Trophoblast cell (in vitro differentiated cells and primary cell): ENCODE measurements around the gene POM121.
"Not testable (repeated sequence)": the region's sequence is repeated elsewhere in the genome, so short reads cannot be mapped to it uniquely, and the experiment has no call there.

Experiments used
- DNase-seq, 2 donors: peaks; one replicate each; pipeline ENCODE4 v3.0.0-alpha.2; 2016
- H2AFZ ChIP-seq: 2 replicates; pipeline ENCODE4 v1.6.1; 2013; ENCODE audit warnings: low read length, moderate library complexity, mild to moderate bottlenecking; ENCODE audit not compliant: insufficient read depth, poor library complexity
- H2AK5ac ChIP-seq: 2 replicates; pipeline ENCODE4 v1.6.1; 2013; ENCODE audit warnings: mild to moderate bottlenecking, low read length
- H2BK120ac ChIP-seq: 2 replicates; pipeline ENCODE4 v1.6.1; 2013; ENCODE audit warnings: low read length, mild to moderate bottlenecking, moderate library complexity; ENCODE audit not compliant: insufficient read depth, poor library complexity
- H2BK12ac ChIP-seq: 2 replicates; pipeline ENCODE4 v1.6.1; 2013; ENCODE audit warnings: mild to moderate bottlenecking, low read length, moderate library complexity
- H2BK5ac ChIP-seq: 2 replicates; pipeline ENCODE4 v1.6.1; 2013; ENCODE audit warnings: low read length, low read depth, moderate library complexity, mild to moderate bottlenecking; ENCODE audit not compliant: poor library complexity
- H3K14ac ChIP-seq: 2 replicates; pipeline ENCODE4 v1.6.1; 2013; ENCODE audit warnings: mild to moderate bottlenecking, low read length
- H3K18ac ChIP-seq: 2 replicates; pipeline ENCODE4 v1.6.1; 2013; ENCODE audit warnings: mild to moderate bottlenecking, low read length
- H3K23ac ChIP-seq: 2 replicates; pipeline ENCODE4 v1.6.1; 2013; ENCODE audit warnings: low read length
- H3K27ac ChIP-seq: 2 replicates; pipeline ENCODE4 v1.5.1; 2013; ENCODE audit warnings: low read depth, mild to moderate bottlenecking, inconsistent platforms, low read length, moderate library complexity
- H3K27me3 ChIP-seq: 2 replicates; pipeline ENCODE4 v1.6.1; 2013; ENCODE audit warnings: inconsistent platforms, mild to moderate bottlenecking, low read length, moderate library complexity; ENCODE audit not compliant: insufficient read depth
- H3K36me3 ChIP-seq, 2 experiments: 1 replicate in 1 of 2; 2 replicates in 1 of 2; pipeline ENCODE4 v1.6.1; 2013; ENCODE audit warnings: low read length in 2 of 2, mild to moderate bottlenecking in 2 of 2, moderate library complexity in 1 of 2; ENCODE audit not compliant: insufficient read depth in 2 of 2, control insufficient read depth in 1 of 2
- H3K4ac ChIP-seq: 2 replicates; pipeline ENCODE4 v1.6.1; 2013; ENCODE audit warnings: low read depth, mild to moderate bottlenecking, low read length, moderate library complexity
- H3K4me1 ChIP-seq, 2 experiments: 1 replicate in 1 of 2; 2 replicates in 1 of 2; pipeline ENCODE4 v1.6.1; 2013; ENCODE audit warnings: low read length in 2 of 2, mild to moderate bottlenecking in 2 of 2, moderate library complexity in 1 of 2; ENCODE audit not compliant: insufficient read depth in 2 of 2, control insufficient read depth in 1 of 2
- H3K4me2 ChIP-seq: 2 replicates; pipeline ENCODE4 v1.6.1; 2013; ENCODE audit warnings: inconsistent platforms, mild to moderate bottlenecking, low read length, moderate library complexity
- H3K4me3 ChIP-seq: 2 replicates; pipeline ENCODE4 v1.5.1; 2013; ENCODE audit warnings: mild to moderate bottlenecking, low read depth, low read length, inconsistent platforms
- H3K79me1 ChIP-seq: one replicate; pipeline ENCODE4 v1.6.1; 2013; ENCODE audit warnings: low read length
- H3K79me2 ChIP-seq: 2 replicates; pipeline ENCODE4 v1.6.1; 2013; ENCODE audit warnings: low read length, mild to moderate bottlenecking; ENCODE audit not compliant: control insufficient read depth, insufficient read depth, poor library complexity
- H3K9ac ChIP-seq: 2 replicates; pipeline ENCODE4 v1.6.1; 2013; ENCODE audit warnings: mild to moderate bottlenecking, low read length
- H3K9me3 ChIP-seq: 2 replicates; pipeline ENCODE4 v1.6.1; 2013; ENCODE audit warnings: low read depth, mild to moderate bottlenecking, control low read depth, inconsistent platforms, low read length; ENCODE audit not compliant: insufficient read depth
- H4K12ac ChIP-seq: 2 replicates; pipeline ENCODE4 v1.6.1; 2013; ENCODE audit warnings: low read depth, mild to moderate bottlenecking, low read length, moderate library complexity
- H4K8ac ChIP-seq: 2 replicates; pipeline ENCODE4 v1.6.1; 2013; ENCODE audit warnings: low read depth, mild to moderate bottlenecking, low read length, moderate library complexity
- H4K91ac ChIP-seq: one replicate; pipeline ENCODE4 v1.6.1; 2013; ENCODE audit warnings: low read depth, mild to moderate bottlenecking, low read length, moderate library complexity
- WGBS: extraction: QIAGEN DNeasy Blood & Tissue Kit; methylation state at CpG from one replicate; pipeline ENCODE4 v1.1.7; 2013; ENCODE audit warnings: missing lambda C conversion rate; ENCODE audit not compliant: insufficient read length, insufficient coverage; ENCODE audit errors: extremely low coverage; 5-methylcytosine and 5-hydroxymethylcytosine counted together

The POM121 gene

GRCh38 chr7:72976434-72976833, 51.5 kb downstream of the POM121 start:
- H2BK12ac ChIP-seq, H2BK5ac ChIP-seq, H3K79me2 ChIP-seq, H4K91ac ChIP-seq, H4K8ac ChIP-seq, H3K36me3 ChIP-seq, H3K9me3 ChIP-seq, H3K23ac ChIP-seq, H3K9ac ChIP-seq, H2AK5ac ChIP-seq, H2AFZ ChIP-seq, H3K4me2 ChIP-seq, H3K4me3 ChIP-seq, H3K79me1 ChIP-seq, H3K18ac ChIP-seq, H3K4me1 ChIP-seq, DNase-seq, H4K12ac ChIP-seq, H2BK120ac ChIP-seq, H3K14ac ChIP-seq, H3K4ac ChIP-seq, H3K27ac ChIP-seq, H3K27me3 ChIP-seq: not testable (repeated sequence)
- WGBS: no CpG with 5 or more reads among the region's 12 CpGs

GRCh38 chr7:72980382-72980781, 55.5 kb downstream of the POM121 start:
- H2AK5ac ChIP-seq, H3K4ac ChIP-seq, H2BK120ac ChIP-seq, H3K4me1 ChIP-seq, H3K9ac ChIP-seq, H3K27me3 ChIP-seq, H2BK12ac ChIP-seq, H4K8ac ChIP-seq, H4K12ac ChIP-seq, H4K91ac ChIP-seq, H3K23ac ChIP-seq, H3K18ac ChIP-seq, H2AFZ ChIP-seq, H3K79me1 ChIP-seq, DNase-seq, H3K9me3 ChIP-seq, H3K79me2 ChIP-seq, H3K4me2 ChIP-seq, H3K27ac ChIP-seq, H3K4me3 ChIP-seq, H3K14ac ChIP-seq, H3K36me3 ChIP-seq, H2BK5ac ChIP-seq: not testable (repeated sequence)
- WGBS: no CpG with 5 or more reads among the region's 6 CpGs

GRCh38 chr7:72982084-72982483, 57.2 kb downstream of the POM121 start:
- not testable (repeated sequence) for H4K8ac ChIP-seq, H3K9ac ChIP-seq, H2AFZ ChIP-seq, H3K36me3 ChIP-seq, H3K23ac ChIP-seq, H3K27me3 ChIP-seq, H2BK120ac ChIP-seq, H4K12ac ChIP-seq, H3K79me1 ChIP-seq, H3K4me2 ChIP-seq, H2BK5ac ChIP-seq, H3K4me3 ChIP-seq, H3K4me1 ChIP-seq, H3K4ac ChIP-seq, H3K9me3 ChIP-seq, H3K27ac ChIP-seq, H4K91ac ChIP-seq, H2BK12ac ChIP-seq, H3K18ac ChIP-seq, H2AK5ac ChIP-seq, H3K79me2 ChIP-seq, DNase-seq, H3K14ac ChIP-seq
- no CpG with 5 or more reads among the region's 11 CpGs for WGBS

- not testable (repeated sequence) for H3K79me2 ChIP-seq, H4K12ac ChIP-seq, H2BK5ac ChIP-seq, H3K9me3 ChIP-seq, H2BK12ac ChIP-seq, H3K36me3 ChIP-seq, H3K9ac ChIP-seq, H3K27me3 ChIP-seq, H3K18ac ChIP-seq, H3K14ac ChIP-seq, H3K23ac ChIP-seq, H3K27ac ChIP-seq, H3K4ac ChIP-seq, H4K91ac ChIP-seq, H3K4me1 ChIP-seq, H2BK120ac ChIP-seq, H2AK5ac ChIP-seq, H3K4me3 ChIP-seq, H3K79me1 ChIP-seq, H4K8ac ChIP-seq, H3K4me2 ChIP-seq, DNase-seq, H2AFZ ChIP-seq
- no CpG with 5 or more reads among the region's 14 CpGs for WGBS
Observed at GRCh38 chr7:72990146-72990913, 65.4 kb downstream of the POM121 start.
